ENCODE data around the gene FGGY.
"Not testable (repeated sequence)": the region's sequence is repeated elsewhere in the genome, so short reads cannot be mapped to it uniquely, and the experiment has no call there.

Gene FGGY

DNA sequence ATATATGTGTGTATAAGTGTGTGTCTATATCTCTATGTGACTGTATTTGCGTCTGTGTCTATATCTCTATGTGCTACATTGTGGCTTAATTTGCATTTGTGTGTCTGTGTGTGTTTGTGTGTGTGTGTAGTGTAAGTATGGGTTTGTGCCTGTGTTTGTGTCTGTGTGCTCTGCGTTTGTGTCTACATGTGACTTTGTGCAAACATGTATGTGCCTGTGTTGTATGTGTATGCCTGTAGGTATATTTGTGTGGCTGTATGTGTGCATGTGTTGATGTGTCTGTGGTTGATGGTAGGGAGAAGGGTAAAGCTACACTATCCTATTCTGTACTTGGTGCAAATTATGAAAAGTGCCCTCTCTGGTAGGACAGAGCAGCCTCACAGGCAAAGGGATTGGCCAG is 7.3 kb upstream of the FGGY start:
- DNase-seq = no peak

DNA sequence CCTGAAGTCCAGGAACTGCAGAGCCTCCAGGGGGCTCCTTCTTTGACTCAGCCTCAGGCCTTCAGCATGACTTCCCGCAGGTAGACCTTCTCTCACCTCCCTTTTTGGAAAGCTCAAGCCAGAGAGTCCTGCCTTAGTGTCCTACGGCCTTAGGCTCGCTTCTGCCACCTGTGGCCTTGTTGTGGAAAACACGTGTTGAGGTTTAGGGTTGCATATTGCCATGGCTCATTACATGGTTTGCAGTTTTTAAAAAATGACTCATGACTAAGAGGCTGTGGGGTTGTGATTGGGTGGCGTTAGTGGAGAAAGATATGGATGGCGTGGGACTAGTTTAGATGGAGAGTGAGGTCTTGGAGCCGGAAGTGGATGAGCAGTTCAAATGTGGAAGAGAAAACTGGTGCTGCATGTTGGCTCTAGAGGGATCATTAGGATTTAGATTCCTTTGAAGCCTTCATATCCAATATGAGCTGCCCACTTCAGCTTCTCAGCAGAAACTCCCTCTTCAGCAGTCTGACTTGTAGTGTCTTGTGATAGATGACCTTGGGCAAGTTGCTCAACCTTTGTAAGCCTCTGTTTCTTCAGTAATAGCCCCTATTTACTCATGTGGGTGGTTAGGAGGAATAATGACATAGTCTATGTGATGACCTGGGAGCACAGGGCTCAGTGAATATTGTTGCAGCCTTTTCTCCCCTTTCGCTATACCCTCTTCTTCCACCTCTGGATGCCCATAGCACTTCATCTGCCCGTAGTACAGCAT is 6.5 kb upstream of the FGGY start:
- DNase-seq = peak; percentile 57

DNA sequence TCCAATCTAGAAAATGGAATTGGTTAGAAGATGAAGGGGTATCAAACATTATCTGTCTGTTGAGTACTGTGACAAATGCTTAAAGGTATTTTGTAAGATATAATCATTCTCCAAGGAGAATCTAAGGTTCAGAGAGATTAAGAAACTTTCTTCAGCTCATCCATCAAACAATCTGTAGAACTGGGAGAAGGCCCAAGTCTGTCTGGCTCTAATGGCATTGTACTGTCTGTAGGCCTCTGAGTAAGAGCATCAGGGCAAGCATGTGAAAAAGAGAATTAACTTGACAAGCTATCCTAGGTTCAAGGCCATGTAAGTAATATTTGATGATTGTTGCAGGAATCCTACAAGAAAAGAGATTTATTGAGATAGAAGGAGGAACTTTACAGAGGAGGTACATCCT is 5.3 kb upstream of the FGGY start:
- no peak for DNase-seq

- no peak for DNase-seq
Observed at GRCh38 chr1:59292562-59292961, 4.3 kb upstream of the FGGY start.

GRCh38 chr1:59293206-59293605 is 3.7 kb upstream of the FGGY start:
- no peak for DNase-seq

GRCh38 chr1:59293849-59294248 is 3.0 kb upstream of the FGGY start:
- DNase-seq = no peak

- DNase-seq = no peak
Observed at GRCh38 chr1:59294423-59294822, 2.5 kb upstream of the FGGY start.

- no peak for DNase-seq
Observed at GRCh38 chr1:59295618-59296017, 1.3 kb upstream of the FGGY start.

DNA sequence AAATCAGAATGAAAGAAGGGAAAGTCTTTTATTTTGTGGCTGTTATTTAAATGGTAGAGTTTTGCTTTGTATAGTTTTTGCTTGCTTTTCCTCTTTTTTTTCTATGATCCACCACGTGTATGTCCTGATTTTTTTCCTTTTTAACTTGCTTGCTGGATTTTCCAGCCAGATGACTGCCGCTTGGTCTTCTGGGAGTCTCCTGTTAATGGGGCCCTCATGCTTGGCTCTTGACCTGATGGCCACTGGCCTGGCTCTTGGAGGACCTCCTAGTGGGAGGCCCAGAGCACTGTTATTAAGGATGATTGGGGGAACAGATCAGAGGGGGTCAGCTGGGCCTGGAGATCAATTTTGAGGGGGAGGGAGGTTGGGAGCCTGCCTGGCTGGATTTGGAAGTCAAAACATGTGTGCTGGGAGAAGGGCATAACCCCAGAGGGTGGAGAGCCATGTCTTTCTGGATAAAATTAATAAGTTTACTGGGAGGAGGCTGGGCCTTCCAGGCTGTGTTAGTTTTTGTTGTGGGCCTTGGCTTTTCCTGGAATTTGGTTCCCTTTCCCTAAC is 1.2 kb downstream of the FGGY start:
- no peak for DNase-seq

- DNase-seq = no peak
Observed at GRCh38 chr1:59298710-59299346, 1.9 kb downstream of the FGGY start.

- DNase-seq = not testable (repeated sequence)
Observed at GRCh38 chr1:59299670-59300069, 2.8 kb downstream of the FGGY start.

DNA sequence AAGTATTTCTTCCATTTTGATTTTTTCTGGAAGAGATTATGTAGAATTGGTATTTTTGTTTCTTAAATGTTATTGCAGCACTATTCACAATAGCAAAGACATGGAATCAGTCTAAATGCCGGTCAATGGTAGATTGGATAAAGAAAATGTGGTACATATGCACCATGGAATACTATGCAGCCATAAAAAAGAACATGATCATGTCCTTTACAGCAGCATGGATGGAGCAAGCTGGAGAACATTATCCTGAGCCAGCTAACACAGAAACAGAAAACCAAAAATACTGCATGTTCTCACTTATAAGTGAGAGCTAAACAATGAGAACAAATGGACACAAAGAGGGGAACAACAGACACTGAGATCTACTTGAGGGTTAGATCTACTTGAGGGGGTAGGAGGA is 5.4 kb downstream of the FGGY start:
- DNase-seq = no peak

- no peak for DNase-seq
Observed at GRCh38 chr1:59302871-59303270, 6.0 kb downstream of the FGGY start.

DNA sequence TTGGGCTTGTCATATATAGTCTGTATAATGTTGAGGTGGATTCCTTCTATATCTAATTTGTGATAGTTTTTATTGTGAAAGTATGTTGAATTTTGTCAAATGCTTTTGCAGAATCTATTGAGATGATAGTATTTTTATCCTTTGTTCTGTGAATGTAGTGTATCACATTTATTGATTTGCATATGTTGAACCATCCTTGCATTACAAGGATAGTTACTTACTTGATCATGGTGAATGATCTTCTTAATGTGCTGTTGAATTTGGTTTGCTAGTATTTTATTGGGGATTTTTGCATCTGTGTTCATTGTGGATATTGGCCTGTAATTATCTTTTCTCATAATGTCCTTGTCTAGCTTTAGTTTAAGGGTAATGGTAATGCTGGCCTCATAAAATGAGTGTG is 8.3 kb downstream of the FGGY start:
- no peak for DNase-seq

- DNase-seq = no peak
Observed at GRCh38 chr1:59307591-59307990, 10.7 kb downstream of the FGGY start.

- DNase-seq = no peak
Observed at GRCh38 chr1:59308839-59309238, 11.9 kb downstream of the FGGY start.

GRCh38 chr1:59309392-59309791 is 12.5 kb downstream of the FGGY start:
- no peak for DNase-seq

DNA sequence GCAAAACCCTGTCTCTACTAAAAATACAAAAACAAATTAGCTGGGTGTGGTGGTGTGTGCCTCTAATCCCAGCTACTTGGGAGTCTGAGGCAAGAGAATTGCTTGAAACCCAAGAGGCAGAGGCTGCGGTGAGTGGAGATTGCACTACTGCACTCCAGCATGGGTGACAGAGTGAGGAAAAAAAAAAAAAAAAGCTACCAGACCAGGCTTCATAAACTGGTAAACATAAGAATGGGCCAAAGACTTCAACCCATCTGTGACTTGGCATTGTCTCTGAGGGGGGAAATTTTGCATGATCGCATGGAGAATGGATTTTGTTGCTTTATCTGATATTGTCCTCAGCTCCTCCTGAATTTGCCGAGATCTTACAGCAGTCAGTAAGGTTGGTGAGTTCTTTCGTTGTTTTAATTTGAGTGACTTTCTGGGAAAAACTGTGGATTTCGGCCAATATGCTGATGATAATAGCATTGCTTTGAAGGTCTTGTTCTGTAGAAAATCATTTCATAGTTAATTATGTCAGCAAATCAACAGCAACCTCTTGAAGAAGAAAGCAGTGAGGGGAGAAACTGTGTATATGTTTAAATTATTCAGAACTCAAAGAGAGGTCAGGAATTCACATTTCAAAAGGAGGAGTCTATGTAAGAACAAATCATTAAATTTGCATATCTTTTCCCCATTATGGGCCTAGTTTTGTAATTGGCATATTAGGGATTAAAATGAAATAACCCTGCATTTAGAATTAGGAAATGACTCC is 13.1 kb downstream of the FGGY start:
- no peak for DNase-seq

DNA sequence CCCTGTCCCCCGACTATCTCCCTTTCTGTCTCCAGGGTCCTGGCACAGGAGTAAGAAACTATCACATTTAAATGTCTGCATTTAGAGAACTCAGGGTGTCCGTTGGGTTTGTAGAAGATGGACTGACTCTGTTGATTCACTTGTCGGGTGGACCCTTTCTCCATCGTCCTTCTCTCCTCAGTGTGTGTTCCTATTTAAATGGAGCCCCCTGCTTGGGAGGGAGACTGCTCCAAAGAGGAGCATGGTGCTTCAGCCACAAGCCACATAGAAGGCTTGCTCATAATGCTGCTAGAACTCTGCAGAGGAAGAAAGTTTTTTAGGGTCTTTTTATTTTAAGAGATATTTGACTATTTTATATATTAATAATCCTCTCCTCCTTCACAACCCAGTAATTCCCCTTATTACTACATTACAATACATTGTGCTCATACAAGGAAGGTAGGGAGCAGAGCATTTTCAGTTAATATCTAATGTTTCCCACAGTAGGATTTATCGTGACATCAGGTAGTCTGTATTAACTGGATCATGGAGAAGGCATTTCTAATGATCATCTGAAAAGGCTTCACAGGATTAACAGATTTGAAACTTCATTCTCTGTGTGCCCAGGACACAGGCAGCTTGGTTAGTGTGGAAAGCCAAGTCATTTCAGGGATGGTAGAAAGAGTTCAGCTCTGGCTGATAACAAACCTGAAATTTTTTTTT is 13.8 kb downstream of the FGGY start:
- no peak for DNase-seq

GRCh38 chr1:59314776-59315528 is 18.1 kb downstream of the FGGY start:
- no peak for DNase-seq

GRCh38 chr1:59315529-59316463 is 18.9 kb downstream of the FGGY start:
- DNase-seq = no peak

Measured in NCI-H526 treated with DMSO at 0.1 percent for 48 hours (cell line).